ENCODE measurements around the gene GATA5. TPM values are rescaled to one million over a fixed set of nuclear protein-coding genes. Genes with fewer than 3 reads are reported as not detected.

Gene GATA5
- total RNA-seq, 2 donors from 2014 or later: 2.5 to 6.7 TPM

GRCh38 chr20:62487118-62487517 lies 11.3 kb upstream of the GATA5 start:
- Mint-ChIP-seq H3K27ac (peak overlapping the region; percentile 78), H3K36me3 (ENCODE audit: low read depth) (no peaks in the 10 kb centered on the region), H3K9me3 (peaks cover 5% of the 10 kb centered on the region), H3K27me3 (ENCODE audit: insufficient read depth) (peaks cover 2% of the 10 kb centered on the region), H3K4me3 (peak overlapping the region; percentile 32), H3K4me1 (peaks cover 37% of the 10 kb centered on the region)
- H3K27me3 ChIP-seq (ENCODE audit: control insufficient read depth, insufficient read depth, low read length, poor library complexity, severe bottlenecking): peaks cover 9% of the 10 kb centered on the region
- no peak for TF ChIP-seq CTCF (conservative IDR thresholded peaks at IDR 0.05)
- H3K9me3 ChIP-seq (ENCODE audit: control insufficient read depth, low read length): no peaks in the 10 kb centered on the region
- H3K27ac ChIP-seq (ENCODE audit: low read depth, low read length): no peak overlapping the region
- H3K36me3 ChIP-seq (ENCODE audit: control insufficient read depth, insufficient read depth, low read length): no peaks in the 10 kb centered on the region
- WGBS, 2 experiments (ENCODE audit: insufficient coverage in 1 of 2, insufficient read length in 1 of 2): 70 to 73% methylated on average over 6 to 21 of the region's 21 CpGs
- peaks cover 42% of the 10 kb centered on the region for H3K4me1 ChIP-seq (ENCODE audit: control insufficient read depth, insufficient read depth, low read length)
- H3K9ac ChIP-seq (ENCODE audit: extremely low read depth, low read length, poor library complexity, severe bottlenecking): no peak overlapping the region
- H3K4me3 ChIP-seq (ENCODE audit: low read length): no peak overlapping the region
- DNase-seq: no peak

- H3K4me1 ChIP-seq (ENCODE audit: control insufficient read depth, insufficient read depth, low read length): peaks cover 49% of the 10 kb centered on the region
- H3K27me3 ChIP-seq (ENCODE audit: control insufficient read depth, insufficient read depth, low read length, poor library complexity, severe bottlenecking): peaks cover 15% of the 10 kb centered on the region
- Mint-ChIP-seq H3K4me3 (no peak overlapping the region), H3K9me3 (peaks cover 5% of the 10 kb centered on the region), H3K36me3 (ENCODE audit: low read depth) (no peaks in the 10 kb centered on the region), H3K4me1 (peaks cover 36% of the 10 kb centered on the region), H3K27me3 (ENCODE audit: insufficient read depth) (peaks cover 2% of the 10 kb centered on the region), H3K27ac (peak overlapping the region; percentile 78)
- WGBS, 2 experiments (ENCODE audit: insufficient coverage in 1 of 2, insufficient read length in 1 of 2): 79 to 90% methylated on average over 11 to 13 of the region's 13 CpGs
- DNase-seq: no peak
- H3K9me3 ChIP-seq (ENCODE audit: control insufficient read depth, low read length): no peaks in the 10 kb centered on the region
- H3K9ac ChIP-seq (ENCODE audit: extremely low read depth, low read length, poor library complexity, severe bottlenecking): no peak overlapping the region
- no peak overlapping the region for H3K27ac ChIP-seq (ENCODE audit: low read depth, low read length)
- no peaks in the 10 kb centered on the region for H3K36me3 ChIP-seq (ENCODE audit: control insufficient read depth, insufficient read depth, low read length)
- no peak overlapping the region for H3K4me3 ChIP-seq (ENCODE audit: low read length)
- TF ChIP-seq CTCF (conservative IDR thresholded peaks at IDR 0.05): no peak
These were observed 10.7 kb upstream of the GATA5 start for GRCh38 chr20:62486484-62486883.

GRCh38 chr20:62485701-62486089 lies 9.9 kb upstream of the GATA5 start:
- Histone ChIP-seq H3K27me3 (ENCODE audit: control insufficient read depth, insufficient read depth, low read length, poor library complexity, severe bottlenecking) (peaks cover 17% of the 10 kb centered on the region), H3K4me1 (ENCODE audit: control insufficient read depth, insufficient read depth, low read length) (peaks cover 53% of the 10 kb centered on the region), H3K27ac (ENCODE audit: low read depth, low read length) (no peak overlapping the region), H3K9ac (ENCODE audit: extremely low read depth, low read length, poor library complexity, severe bottlenecking) (no peak overlapping the region), H3K9me3 (ENCODE audit: control insufficient read depth, low read length) (no peaks in the 10 kb centered on the region), H3K36me3 (ENCODE audit: control insufficient read depth, insufficient read depth, low read length) (no peaks in the 10 kb centered on the region), H3K4me3 (ENCODE audit: low read length) (no peak overlapping the region)
- 90 to 91% methylated on average over 11 to 17 of the region's 17 CpGs for WGBS, 2 experiments (ENCODE audit: insufficient coverage in 1 of 2, insufficient read length in 1 of 2)
- Mint-ChIP-seq H3K4me1 (peaks cover 36% of the 10 kb centered on the region), H3K4me3 (no peak overlapping the region), H3K27me3 (ENCODE audit: insufficient read depth) (no peaks in the 10 kb centered on the region), H3K9me3 (peaks cover under 1% of the 10 kb centered on the region), H3K36me3 (ENCODE audit: low read depth) (no peaks in the 10 kb centered on the region), H3K27ac (no peak overlapping the region)
- no peak for DNase-seq
- TF ChIP-seq CTCF (conservative IDR thresholded peaks at IDR 0.05): no peak
